ENCODE measurements around the gene CUTA. TPM values are rescaled to one million over a fixed set of nuclear protein-coding genes. Genes with fewer than 3 reads are reported as not detected.
A peak's percentile ranks its signal among the peaks of the same experiment; 100 is the strongest.

The CUTA gene
- total and polyA plus RNA-seq, 4 donors = 88.7 to 275 (median 128) TPM

DNA sequence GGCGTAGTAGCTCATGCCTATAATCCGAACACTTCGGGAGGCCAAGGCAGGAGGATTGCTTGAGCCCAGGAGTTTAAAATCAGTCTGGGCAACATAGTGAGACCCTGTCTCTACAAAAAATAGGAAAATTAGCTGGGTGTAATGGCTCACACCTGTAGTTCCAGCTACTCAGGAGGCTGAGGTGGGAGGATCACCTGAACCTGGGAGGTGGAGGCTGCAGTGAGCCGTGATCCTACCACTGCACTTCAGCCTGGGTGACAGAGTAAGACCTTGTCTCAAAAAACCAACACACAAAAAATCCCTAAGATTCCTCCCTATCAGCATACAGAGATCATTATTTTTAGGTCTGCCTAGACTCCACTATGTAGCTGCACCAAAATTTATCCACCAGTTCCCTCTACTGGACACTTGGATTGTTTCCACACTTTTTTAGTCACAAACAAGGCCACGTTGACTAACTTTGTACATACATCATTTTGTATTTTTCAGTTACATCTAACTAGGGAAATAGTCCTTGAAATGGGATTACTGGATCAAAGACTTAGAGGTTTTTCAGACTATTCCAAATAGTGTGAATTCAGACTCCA is 10.7 kb downstream of the CUTA start:
- Histone ChIP-seq H3K36me3 (ENCODE audit: control insufficient read depth in 4 of 4, insufficient read depth in 4 of 4, low read length in 4 of 4) (peaks cover 0 to 30% (median 10%) of the 10 kb centered on the region in 4 donors), H3K27me3 (ENCODE audit: control insufficient read depth in 3 of 3, insufficient read depth in 3 of 3, low read length in 2 of 3) (no peaks in the 10 kb centered on the region), H3K9ac (ENCODE audit: insufficient read depth in 1 of 2, low read length in 2 of 2) (no peak overlapping the region), H3K4me1 (ENCODE audit: control insufficient read depth in 5 of 5, insufficient read depth in 5 of 5, low read length in 5 of 5) (peaks cover 0 to 10% (median 2%) of the 10 kb centered on the region in 5 donors), H3K9me3 (ENCODE audit: control insufficient read depth in 4 of 4, insufficient read depth in 3 of 4, low read length in 3 of 4) (no peaks in the 10 kb centered on the region), H3K27ac (ENCODE audit: low read depth in 1 of 2, low read length in 1 of 2) (no peak overlapping the region), H3K4me3 (no peak overlapping the region)
- DNase-seq (peak in 1 of 3 donors; percentile 63), ATAC-seq (ENCODE audit: insufficient read depth, low FRiP score) (no peak)
- 78 to 85% methylated on average over 5 of the region's 5 CpGs for WGBS, 2 donors
- TF ChIP-seq, protein P1, sequence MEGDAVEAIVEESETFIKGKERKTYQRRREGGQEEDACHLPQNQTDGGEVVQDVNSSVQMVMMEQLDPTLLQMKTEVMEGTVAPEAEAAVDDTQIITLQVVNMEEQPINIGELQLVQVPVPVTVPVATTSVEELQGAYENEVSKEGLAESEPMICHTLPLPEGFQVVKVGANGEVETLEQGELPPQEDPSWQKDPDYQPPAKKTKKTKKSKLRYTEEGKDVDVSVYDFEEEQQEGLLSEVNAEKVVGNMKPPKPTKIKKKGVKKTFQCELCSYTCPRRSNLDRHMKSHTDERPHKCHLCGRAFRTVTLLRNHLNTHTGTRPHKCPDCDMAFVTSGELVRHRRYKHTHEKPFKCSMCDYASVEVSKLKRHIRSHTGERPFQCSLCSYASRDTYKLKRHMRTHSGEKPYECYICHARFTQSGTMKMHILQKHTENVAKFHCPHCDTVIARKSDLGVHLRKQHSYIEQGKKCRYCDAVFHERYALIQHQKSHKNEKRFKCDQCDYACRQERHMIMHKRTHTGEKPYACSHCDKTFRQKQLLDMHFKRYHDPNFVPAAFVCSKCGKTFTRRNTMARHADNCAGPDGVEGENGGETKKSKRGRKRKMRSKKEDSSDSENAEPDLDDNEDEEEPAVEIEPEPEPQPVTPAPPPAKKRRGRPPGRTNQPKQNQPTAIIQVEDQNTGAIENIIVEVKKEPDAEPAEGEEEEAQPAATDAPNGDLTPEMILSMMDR (IDR thresholded peaks at IDR 0.05; ENCODE audit: control extremely low read depth, extremely low read depth) = no peak

DNA sequence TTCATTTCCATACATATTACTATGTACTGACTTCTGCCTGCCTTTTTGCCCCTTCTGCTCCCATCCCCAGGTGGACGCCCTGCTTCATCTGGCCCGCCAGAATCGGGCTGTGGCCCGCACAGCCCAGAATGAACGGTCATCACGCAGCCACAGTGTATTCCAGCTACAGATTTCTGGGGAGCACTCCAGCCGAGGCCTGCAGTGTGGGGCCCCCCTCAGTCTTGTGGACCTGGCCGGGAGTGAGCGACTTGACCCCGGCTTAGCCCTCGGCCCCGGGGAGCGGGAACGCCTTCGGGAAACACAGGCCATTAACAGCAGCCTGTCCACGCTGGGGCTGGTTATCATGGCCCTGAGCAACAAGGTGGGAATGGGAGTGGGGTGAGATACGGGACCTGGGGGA is 11.8 kb downstream of the CUTA start:
- no peaks in the 10 kb centered on the region for H3K9me3 ChIP-seq (ENCODE audit: control insufficient read depth in 4 of 4, insufficient read depth in 3 of 4, low read length in 3 of 4)
- H3K27me3 ChIP-seq (ENCODE audit: control insufficient read depth in 3 of 3, insufficient read depth in 3 of 3, low read length in 2 of 3) = no peaks in the 10 kb centered on the region
- no peak overlapping the region for H3K27ac ChIP-seq (ENCODE audit: low read depth in 1 of 2, low read length in 1 of 2)
- DNase-seq (no peak), ATAC-seq (ENCODE audit: insufficient read depth, low FRiP score) (no peak)
- no peaks in the 10 kb centered on the region for H3K4me1 ChIP-seq (ENCODE audit: control insufficient read depth in 5 of 5, insufficient read depth in 5 of 5, low read length in 5 of 5)
- H3K4me3 ChIP-seq = no peak overlapping the region
- 97% methylated on average over 17 of the region's 17 CpGs for WGBS, 2 donors
- TF ChIP-seq, protein P1 (IDR thresholded peaks at IDR 0.05; ENCODE audit: control extremely low read depth, extremely low read depth) = no peak
- peaks cover 0 to 30% (median 10%) of the 10 kb centered on the region in 4 donors for H3K36me3 ChIP-seq (ENCODE audit: control insufficient read depth in 4 of 4, insufficient read depth in 4 of 4, low read length in 4 of 4)
- H3K9ac ChIP-seq (ENCODE audit: insufficient read depth in 1 of 2, low read length in 2 of 2) = no peak overlapping the region

DNA sequence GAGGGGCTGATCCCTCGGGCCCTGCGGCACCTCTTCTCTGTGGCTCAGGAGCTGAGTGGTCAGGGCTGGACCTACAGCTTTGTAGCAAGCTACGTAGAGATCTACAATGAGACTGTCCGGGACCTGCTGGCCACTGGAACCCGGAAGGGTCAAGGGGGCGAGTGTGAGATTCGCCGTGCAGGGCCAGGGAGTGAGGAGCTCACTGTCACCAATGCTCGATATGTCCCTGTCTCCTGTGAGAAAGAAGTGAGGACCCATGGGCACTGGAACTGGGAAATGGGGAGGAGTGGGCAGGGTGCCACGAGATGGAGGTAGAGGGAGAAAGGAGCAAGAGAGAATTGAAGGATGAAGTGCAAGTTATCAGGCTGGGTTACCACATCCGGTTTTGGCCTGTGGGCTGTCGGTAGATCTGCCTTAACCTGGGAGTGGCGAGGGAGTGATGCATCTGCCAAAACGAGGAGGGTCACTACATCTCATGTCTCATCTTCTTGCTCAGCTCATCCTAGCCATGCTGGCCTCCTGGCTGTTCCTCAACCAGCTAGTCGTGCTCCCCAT is 12.4 kb downstream of the CUTA start:
- Histone ChIP-seq H3K9ac (ENCODE audit: insufficient read depth in 1 of 2, low read length in 2 of 2) (no peak overlapping the region), H3K27ac (ENCODE audit: low read depth in 1 of 2, low read length in 1 of 2) (no peak overlapping the region), H3K27me3 (ENCODE audit: control insufficient read depth in 3 of 3, insufficient read depth in 3 of 3, low read length in 2 of 3) (no peaks in the 10 kb centered on the region), H3K4me1 (ENCODE audit: control insufficient read depth in 5 of 5, insufficient read depth in 5 of 5, low read length in 5 of 5) (no peaks in the 10 kb centered on the region), H3K9me3 (ENCODE audit: control insufficient read depth in 4 of 4, insufficient read depth in 3 of 4, low read length in 3 of 4) (no peaks in the 10 kb centered on the region), H3K4me3 (no peak overlapping the region), H3K36me3 (ENCODE audit: control insufficient read depth in 4 of 4, insufficient read depth in 4 of 4, low read length in 4 of 4) (peaks cover 0 to 30% (median 10%) of the 10 kb centered on the region in 4 donors)
- no peak for ATAC-seq (ENCODE audit: insufficient read depth, low FRiP score)
- TF ChIP-seq, protein P1 (IDR thresholded peaks at IDR 0.05; ENCODE audit: control extremely low read depth, extremely low read depth) = no peak
- DNase-seq = no peak
- WGBS, 2 donors = 92% methylated on average over 15 of the region's 15 CpGs

Measured in lung (tissue), 12 donors.